ENCODE results near the gene PIP. TPM values are rescaled to one million over a fixed set of nuclear protein-coding genes. Genes with fewer than 3 reads are reported as not detected.

PIP gene
- not detected in 2 replicates for total RNA-seq

GRCh38 chr7:143131781-143132180, at the start of gene PIP:
TSS of gene PIP (plus strand) at chr7:143132077. CDS start at chr7:143132117, 40 bp downstream.

GRCh38 chr7:143183024-143183423, 51.1 kb downstream of the PIP start, which contains the start of gene TAS2R39:
TSS of gene TAS2R39 (plus strand) at chr7:143183419. CDS start at chr7:143183419, 0 bp downstream.

Other genes starting within 250 kb of the PIP start
- 0.79 and 0.87 TPM in 2 replicates for gene TRPV6, start 246.3 kb upstream of the PIP start, total RNA-seq
- under 0.01 TPM in 1 of 2 replicates, not detected in the other for gene TRPV5, start 198.3 kb upstream of the PIP start, total RNA-seq
- gene LLCFC1, start 192.6 kb upstream of the PIP start, total RNA-seq: not detected in 2 replicates
- 0.39 and 1.4 TPM in 2 replicates for gene KEL, start 169.7 kb upstream of the PIP start, total RNA-seq
- gene OR9A2, start 104.9 kb upstream of the PIP start, total RNA-seq: 1.2 TPM in 1 of 2 replicates, not detected in the other
- not detected in 2 replicates for gene OR6V1, start 79.7 kb upstream of the PIP start, total RNA-seq
- gene TAS2R39, start 51.3 kb downstream of the PIP start, total RNA-seq: not detected in 2 replicates
- gene TAS2R40, start 90.0 kb downstream of the PIP start, total RNA-seq: not detected in 2 replicates
- gene GSTK1, start 131.4 kb downstream of the PIP start, total RNA-seq: 97.4 and 101 TPM in 2 replicates
- 0.39 and 1.7 TPM in 2 replicates for gene TMEM139, start 152.9 kb downstream of the PIP start, total RNA-seq
- 14.9 and 15.0 TPM in 2 replicates for gene CASP2, start 156.3 kb downstream of the PIP start, total RNA-seq
- not detected in 2 replicates for gene CLCN1, start 184.0 kb downstream of the PIP start, total RNA-seq
- gene FAM131B, start 230.6 kb downstream of the PIP start, total RNA-seq: 1.4 and 2.0 TPM in 2 replicates
- gene ZYX, start 249.3 kb downstream of the PIP start, total RNA-seq: 42.8 and 75.5 TPM in 2 replicates